Effector memory CD4-positive, alpha-beta T cell (primary cell): Measurements from ENCODE around the gene PARD3B.

ENCODE experiments used
- DNase-seq, 3 donors: peaks; one replicate each; pipeline ENCODE4 v3.0.0-alpha.2; 2020
- H3K27ac ChIP-seq: 2 replicates; pipeline ENCODE4 v1.7.0; 2013; ENCODE audit warnings: mild to moderate bottlenecking, low read length, moderate library complexity; ENCODE audit not compliant: insufficient read depth, poor library complexity, severe bottlenecking
- H3K27me3 ChIP-seq: replicated peaks from 2 replicates; pipeline ENCODE4 v1.7.0; 2013; ENCODE audit warnings: mild to moderate bottlenecking, low read length; ENCODE audit not compliant: insufficient read depth, control insufficient read depth, poor library complexity, severe bottlenecking
- H3K36me3 ChIP-seq: 2 replicates; pipeline ENCODE4 v1.7.0; 2013; ENCODE audit warnings: mild to moderate bottlenecking, low read length, moderate library complexity; ENCODE audit not compliant: control insufficient read depth, insufficient read depth
- H3K4me1 ChIP-seq: 2 replicates; pipeline ENCODE4 v1.7.0; 2013; ENCODE audit warnings: low read length, mild to moderate bottlenecking; ENCODE audit not compliant: control insufficient read depth, insufficient read depth, poor library complexity, severe bottlenecking
- H3K4me3 ChIP-seq: 2 replicates; pipeline ENCODE4 v1.7.0; 2013; ENCODE audit warnings: low read length, low read depth, mild to moderate bottlenecking; ENCODE audit not compliant: insufficient read depth, poor library complexity, severe bottlenecking
- H3K9me3 ChIP-seq: 2 replicates; pipeline ENCODE4 v1.7.0; 2013; ENCODE audit warnings: mild to moderate bottlenecking, low read length, moderate library complexity; ENCODE audit not compliant: control insufficient read depth

Gene PARD3B

DNA sequence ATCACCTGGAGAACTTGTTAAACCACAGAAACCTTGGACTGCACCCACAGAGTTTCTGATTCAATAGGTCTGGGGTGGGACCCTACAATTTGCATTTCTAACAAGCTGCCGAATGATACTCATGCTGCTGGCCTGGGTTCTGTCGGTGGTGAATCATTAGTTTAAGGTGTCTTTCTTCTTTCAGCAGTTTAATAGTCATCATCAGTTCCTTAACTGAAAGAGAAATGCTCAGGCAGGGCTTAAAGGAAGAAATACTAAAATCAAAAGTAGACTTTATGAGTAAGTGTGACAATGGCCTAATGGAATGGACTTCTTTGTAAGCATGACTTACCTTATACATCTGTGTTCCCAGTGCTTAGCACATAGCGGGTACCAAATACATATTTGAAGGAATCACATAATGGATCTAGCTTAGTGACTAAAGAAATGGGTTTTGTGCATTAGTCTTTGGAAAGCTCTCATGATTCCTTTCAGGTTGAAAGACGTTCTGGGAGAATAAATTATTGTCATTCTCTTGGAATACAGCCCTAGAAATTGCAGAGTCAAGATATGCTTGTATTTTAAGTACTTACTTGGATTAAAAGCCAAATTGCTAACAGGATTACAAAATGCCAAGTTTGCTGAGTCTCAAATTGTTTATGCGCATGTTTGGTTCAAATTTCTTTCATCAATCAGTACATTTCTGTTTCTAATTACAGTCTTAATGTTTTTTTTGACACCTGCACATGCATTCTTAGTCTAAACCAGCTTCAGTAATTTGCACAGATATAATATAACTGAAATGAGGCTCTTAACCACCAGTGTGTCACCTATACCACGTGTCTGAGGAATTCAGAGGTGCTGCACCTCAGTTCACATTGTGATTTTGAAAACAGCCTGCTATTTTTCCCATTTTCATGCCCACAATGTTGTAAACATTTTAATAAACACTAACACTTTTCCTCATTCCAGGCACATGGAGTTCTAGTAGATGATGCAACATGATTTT, 916.7 kb downstream of the PARD3B start:
- no peak overlapping the region for H3K4me3 ChIP-seq
- no peaks in the 10 kb centered on the region for H3K27me3 ChIP-seq
- H3K9me3 ChIP-seq = no peaks in the 10 kb centered on the region
- no peak overlapping the region for H3K27ac ChIP-seq
- H3K36me3 ChIP-seq = no peaks in the 10 kb centered on the region
- no peaks in the 10 kb centered on the region for H3K4me1 ChIP-seq
- DNase-seq = no peak

DNA sequence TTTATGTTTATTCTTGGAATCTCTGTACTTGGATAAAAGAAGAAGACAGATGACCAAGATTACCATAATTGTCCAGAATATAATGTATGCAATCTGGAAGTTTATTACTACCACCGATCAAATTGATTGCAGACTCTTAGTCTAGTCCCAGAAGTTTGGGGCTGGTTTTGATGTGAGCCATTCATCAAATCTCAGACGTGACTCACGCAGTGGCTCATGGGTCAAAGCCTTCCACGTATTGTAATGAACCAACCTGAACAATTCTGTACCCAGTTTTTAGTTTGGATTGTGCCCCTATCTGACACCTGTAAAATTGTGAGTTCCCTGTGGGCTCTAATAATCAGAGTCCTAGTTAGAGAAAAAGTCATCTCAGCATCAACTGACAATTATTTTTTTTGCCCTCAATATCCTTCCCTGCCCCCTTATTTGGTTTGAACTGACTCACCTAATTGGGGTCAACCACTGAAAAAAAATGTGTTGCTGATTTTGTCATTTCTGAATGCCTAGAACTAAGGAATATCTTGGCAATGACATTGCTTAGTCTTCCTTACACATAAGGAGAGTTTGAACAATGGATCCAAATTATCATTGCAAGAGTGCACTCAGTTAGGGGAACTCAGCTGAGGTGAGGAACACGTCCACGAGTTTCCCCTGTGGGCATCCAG, 917.5 kb downstream of the PARD3B start:
- no peak overlapping the region for H3K27ac ChIP-seq
- H3K9me3 ChIP-seq = no peaks in the 10 kb centered on the region
- DNase-seq = no peak

GRCh38 chr2:205463466-205464025, 918.3 kb downstream of the PARD3B start:
- no peak for DNase-seq
- H3K4me1 ChIP-seq = no peaks in the 10 kb centered on the region
- H3K4me3 ChIP-seq = no peak overlapping the region
- H3K27me3 ChIP-seq = no peaks in the 10 kb centered on the region
- no peaks in the 10 kb centered on the region for H3K9me3 ChIP-seq
- no peak overlapping the region for H3K27ac ChIP-seq
- no peaks in the 10 kb centered on the region for H3K36me3 ChIP-seq

More for the DNA sequence above, 917.5 kb downstream of the PARD3B start:
- H3K4me1 ChIP-seq = no peaks in the 10 kb centered on the region
- H3K36me3 ChIP-seq = no peaks in the 10 kb centered on the region
- no peak overlapping the region for H3K4me3 ChIP-seq
- no peaks in the 10 kb centered on the region for H3K27me3 ChIP-seq

- no peaks in the 10 kb centered on the region for H3K4me1 ChIP-seq
- no peak for DNase-seq
- H3K36me3 ChIP-seq = no peaks in the 10 kb centered on the region
- H3K9me3 ChIP-seq = no peaks in the 10 kb centered on the region
- no peak overlapping the region for H3K4me3 ChIP-seq
- no peak overlapping the region for H3K27ac ChIP-seq
- H3K27me3 ChIP-seq = no peaks in the 10 kb centered on the region
Observed at GRCh38 chr2:205464681-205465080, 919.4 kb downstream of the PARD3B start.

DNA sequence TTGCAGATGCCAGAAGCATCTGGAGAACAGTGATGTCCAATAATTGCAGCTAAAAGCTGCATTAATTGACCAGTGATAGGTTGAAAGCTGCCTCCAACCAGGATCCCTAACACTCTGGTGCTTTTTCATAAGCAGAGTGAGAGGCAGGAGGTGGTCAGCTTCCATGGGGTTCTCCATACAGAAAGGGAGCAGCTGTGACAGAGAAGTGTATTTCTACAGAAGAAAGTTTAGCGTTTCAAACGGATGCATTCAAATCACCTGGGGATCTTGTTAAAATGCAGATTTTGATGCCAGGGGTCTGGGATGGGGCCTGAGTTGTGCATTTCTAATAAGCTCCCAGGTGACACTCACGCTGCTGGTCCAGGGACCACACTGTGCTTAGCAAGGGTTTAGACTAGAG, 920.5 kb downstream of the PARD3B start:
- Histone ChIP-seq H3K9me3 (no peaks in the 10 kb centered on the region), H3K27ac (no peak overlapping the region), H3K4me3 (no peak overlapping the region), H3K27me3 (no peaks in the 10 kb centered on the region), H3K36me3 (no peaks in the 10 kb centered on the region), H3K4me1 (no peaks in the 10 kb centered on the region)
- DNase-seq = no peak

DNA sequence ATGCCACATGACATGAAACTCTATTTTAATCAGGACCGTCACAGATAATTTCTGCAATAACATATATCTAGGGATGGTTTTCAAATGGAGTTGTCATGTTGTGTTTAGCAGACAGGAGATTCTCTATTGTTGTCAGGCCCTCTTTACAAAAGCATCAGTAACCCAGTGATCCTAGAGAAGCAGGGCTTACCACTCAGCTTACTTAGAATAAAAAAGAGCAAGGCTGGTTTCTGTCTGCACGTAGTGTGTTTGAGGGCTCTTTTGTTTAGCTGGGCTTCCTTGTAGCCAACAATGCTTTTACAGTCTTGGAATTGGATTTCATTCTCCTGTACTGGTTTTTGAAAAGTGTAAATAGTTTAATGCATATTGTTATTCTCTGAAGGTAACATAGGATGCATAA, 926.5 kb downstream of the PARD3B start:
- Histone ChIP-seq H3K36me3 (no peaks in the 10 kb centered on the region), H3K9me3 (no peaks in the 10 kb centered on the region), H3K27ac (no peak overlapping the region), H3K4me1 (no peaks in the 10 kb centered on the region), H3K27me3 (no peaks in the 10 kb centered on the region), H3K4me3 (no peak overlapping the region)
- no peak for DNase-seq

GRCh38 chr2:205473791-205474190, 928.5 kb downstream of the PARD3B start:
- no peaks in the 10 kb centered on the region for H3K36me3 ChIP-seq
- no peak for DNase-seq
- H3K4me1 ChIP-seq = no peaks in the 10 kb centered on the region
- no peaks in the 10 kb centered on the region for H3K9me3 ChIP-seq
- no peaks in the 10 kb centered on the region for H3K27me3 ChIP-seq
- no peak overlapping the region for H3K27ac ChIP-seq
- no peak overlapping the region for H3K4me3 ChIP-seq

GRCh38 chr2:205474741-205475415, 929.6 kb downstream of the PARD3B start:
- Histone ChIP-seq H3K27ac (no peak overlapping the region), H3K9me3 (no peaks in the 10 kb centered on the region), H3K36me3 (no peaks in the 10 kb centered on the region), H3K27me3 (no peaks in the 10 kb centered on the region), H3K4me1 (no peaks in the 10 kb centered on the region), H3K4me3 (no peak overlapping the region)
- DNase-seq = no peak

DNA sequence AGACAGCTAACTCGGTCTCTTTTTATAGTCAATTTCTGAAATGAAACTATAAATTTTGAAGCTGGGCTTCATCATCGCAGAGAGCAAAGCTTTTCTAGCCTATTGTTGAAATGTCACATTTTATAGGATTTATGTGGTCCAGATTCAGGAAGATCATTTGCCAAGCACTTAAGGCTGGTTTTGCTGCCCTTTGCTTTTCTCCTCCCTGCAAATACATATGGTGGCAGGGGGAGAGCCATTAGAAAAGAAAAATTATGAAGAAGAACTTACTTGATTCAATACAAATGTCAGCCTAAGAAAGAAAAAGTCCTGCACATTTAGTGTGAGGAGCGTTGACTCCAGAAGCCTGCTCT, 930.1 kb downstream of the PARD3B start:
- no peak overlapping the region for H3K4me3 ChIP-seq
- no peaks in the 10 kb centered on the region for H3K36me3 ChIP-seq
- no peaks in the 10 kb centered on the region for H3K9me3 ChIP-seq
- no peak for DNase-seq
- H3K27me3 ChIP-seq = no peaks in the 10 kb centered on the region
- no peaks in the 10 kb centered on the region for H3K4me1 ChIP-seq
- H3K27ac ChIP-seq = no peak overlapping the region
